Endometrial microvascular endothelial cells (primary cell): ENCODE measurements around the gene L3MBTL4. TPM values are rescaled to one million over a fixed set of nuclear protein-coding genes. Genes with fewer than 3 reads are reported as not detected.

ENCODE experiments used
- in situ Hi-C: cut with HindIII; loops from 2 replicates; pipeline ENCODE4 v1.10.0; 2017; ENCODE audit warnings: low sequenced_read_pairs, low pct_unique_long_range_greater_than_20kb; ENCODE audit errors: inconsistent ontology term
- total RNA-seq: library from RNA; depleted of rRNA; stranded (reverse); fragments of >200 nt; gene quantifications from one replicate; pipeline ENCODE4 v1.2.3, GENCODE V29; 2015; ENCODE audit errors: inconsistent ontology term

Gene L3MBTL4
- total RNA-seq: under 0.01 TPM

GRCh38 chr18:6414723-6415417 is at the start of gene L3MBTL4:
Gene L3MBTL4 (minus strand): TSS chr18:6414911. CDS start chr18:6311625, 103,286 bp downstream.
- in situ Hi-C loops: no loop called here

GRCh38 chr18:6452194-6452593 is 37.5 kb upstream of the L3MBTL4 start:
- in situ Hi-C loops: no loop called here

GRCh38 chr18:6449213-6449612 is 34.5 kb upstream of the L3MBTL4 start:
- in situ Hi-C loops: no loop called here

GRCh38 chr18:6444466-6445228 is 29.9 kb upstream of the L3MBTL4 start:
- in situ Hi-C loops: no loop called here

GRCh38 chr18:6441200-6441599 is 26.5 kb upstream of the L3MBTL4 start:
- in situ Hi-C loops: no loop called here

- in situ Hi-C loops: no loop called here
These were observed 23.5 kb upstream of the L3MBTL4 start for GRCh38 chr18:6437937-6438818.

GRCh38 chr18:6435731-6436130 is 21.0 kb upstream of the L3MBTL4 start:
- in situ Hi-C loops: no loop called here

GRCh38 chr18:6434987-6435709 is 20.4 kb upstream of the L3MBTL4 start:
- in situ Hi-C loops: no loop called here

- in situ Hi-C loops: no loop called here
These were observed 19.8 kb upstream of the L3MBTL4 start for GRCh38 chr18:6434481-6434880.

GRCh38 chr18:6431659-6432318 is 17.1 kb upstream of the L3MBTL4 start:
- in situ Hi-C loops: no loop called here

GRCh38 chr18:6428851-6429395 is 14.2 kb upstream of the L3MBTL4 start:
- in situ Hi-C loops: no loop called here

- in situ Hi-C loops: no loop called here
These were observed 12.6 kb upstream of the L3MBTL4 start for GRCh38 chr18:6427286-6427685.

GRCh38 chr18:6423289-6423688 is 8.6 kb upstream of the L3MBTL4 start:
- in situ Hi-C loops: no loop called here

- in situ Hi-C loops: no loop called here
These were observed 491 bp downstream of the L3MBTL4 start for GRCh38 chr18:6414118-6414722.

- in situ Hi-C loops: no loop called here
These were observed 1.1 kb downstream of the L3MBTL4 start for GRCh38 chr18:6413579-6414117.

- in situ Hi-C loops: no loop called here
These were observed 1.7 kb downstream of the L3MBTL4 start for GRCh38 chr18:6412933-6413472.

- in situ Hi-C loops: no loop called here
These were observed 3.3 kb downstream of the L3MBTL4 start for GRCh38 chr18:6411382-6411781.
